ENCODE results near the gene EFCAB6.

Gene EFCAB6

GRCh38 chr22:43564859-43565258, 247.2 kb downstream of the EFCAB6 start:
- no peak for FAIRE-seq

- no peak for FAIRE-seq
Measured at GRCh38 chr22:43563571-43563970, 248.5 kb downstream of the EFCAB6 start.

GRCh38 chr22:43562843-43563242, 249.3 kb downstream of the EFCAB6 start:
- FAIRE-seq: no peak

DNA sequence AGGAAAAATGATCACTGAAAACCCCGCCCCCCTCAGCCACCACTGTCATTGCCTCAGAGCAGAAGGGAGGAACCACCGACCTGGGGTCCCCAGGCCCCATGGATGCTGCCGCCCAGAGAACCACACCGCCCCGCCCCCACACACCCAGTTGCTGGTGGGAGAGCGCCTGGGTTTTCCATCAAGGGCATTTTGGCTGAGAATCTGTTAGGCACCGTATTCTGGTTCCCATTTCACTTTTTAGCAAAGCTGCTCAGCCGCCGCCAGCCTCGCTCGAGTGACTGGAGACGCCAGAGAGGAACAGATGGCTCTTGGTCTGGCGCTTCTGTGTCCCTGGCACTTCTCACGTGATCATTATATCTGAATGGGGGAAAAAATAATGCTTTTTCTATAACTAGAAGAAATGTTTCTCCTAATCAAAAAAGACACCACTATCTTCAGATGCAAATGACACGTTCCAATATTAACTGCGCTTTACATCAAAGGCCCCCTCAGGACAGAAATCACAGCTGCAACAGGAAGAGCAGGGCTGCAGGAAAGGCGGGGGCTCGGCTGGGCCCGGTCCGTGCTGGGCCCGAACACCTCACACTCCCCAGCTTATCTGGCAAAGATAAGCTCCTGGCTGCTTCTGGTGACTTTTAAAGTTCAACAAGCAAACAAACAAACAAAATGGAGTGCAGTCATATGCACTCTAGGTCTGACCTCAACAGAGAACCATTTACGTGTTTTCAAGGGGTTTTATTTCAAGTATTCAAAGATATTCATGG, 250.5 kb downstream of the EFCAB6 start:
- no peak for FAIRE-seq

GRCh38 chr22:43560651-43561050, 251.5 kb downstream of the EFCAB6 start:
- FAIRE-seq: no peak

GRCh38 chr22:43555561-43556515, 256.3 kb downstream of the EFCAB6 start:
- FAIRE-seq: no peak

GRCh38 chr22:43554694-43555365, 257.3 kb downstream of the EFCAB6 start:
- no peak for FAIRE-seq

GRCh38 chr22:43554259-43554636, 257.9 kb downstream of the EFCAB6 start:
- no peak for FAIRE-seq

DNA sequence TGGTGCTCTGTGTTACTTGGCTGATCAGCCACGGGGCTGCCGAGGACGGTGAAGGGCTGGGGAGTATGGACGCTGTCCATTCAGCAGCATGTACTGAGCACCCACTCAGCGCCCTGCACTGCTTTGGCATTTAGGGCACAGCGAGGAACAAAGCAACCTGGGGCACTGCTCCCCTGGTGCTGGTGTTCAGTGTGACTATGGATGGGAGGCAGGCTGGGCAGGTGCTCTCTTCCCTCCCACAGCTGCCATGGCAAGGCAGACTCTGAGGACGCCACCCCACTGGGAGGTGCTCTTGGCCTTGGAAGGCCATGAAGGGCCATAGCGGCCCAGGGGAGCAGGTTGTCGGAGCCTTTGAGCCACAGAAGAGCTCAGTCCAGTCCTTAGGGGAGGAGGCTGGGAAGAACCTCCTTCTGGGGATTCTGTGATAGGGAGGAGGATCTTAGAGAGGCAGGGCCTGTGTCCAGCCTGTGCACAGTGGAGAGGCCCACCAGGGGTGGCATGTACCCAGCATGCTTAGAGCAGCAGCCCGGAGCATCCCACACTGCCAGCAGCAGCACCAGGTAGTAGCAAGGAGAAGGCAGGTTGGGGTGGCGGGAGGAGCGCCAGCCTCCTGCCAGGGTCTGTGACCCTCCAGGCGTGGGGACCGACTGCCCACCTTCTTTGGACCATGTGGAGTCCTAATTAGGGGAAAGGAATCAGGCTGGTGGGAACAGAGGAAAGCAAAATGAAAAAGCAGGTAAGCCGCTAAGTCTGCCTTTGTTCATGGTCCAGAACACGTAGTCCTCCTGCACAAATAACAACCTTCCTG, 258.4 kb downstream of the EFCAB6 start:
- no peak for FAIRE-seq

DNA sequence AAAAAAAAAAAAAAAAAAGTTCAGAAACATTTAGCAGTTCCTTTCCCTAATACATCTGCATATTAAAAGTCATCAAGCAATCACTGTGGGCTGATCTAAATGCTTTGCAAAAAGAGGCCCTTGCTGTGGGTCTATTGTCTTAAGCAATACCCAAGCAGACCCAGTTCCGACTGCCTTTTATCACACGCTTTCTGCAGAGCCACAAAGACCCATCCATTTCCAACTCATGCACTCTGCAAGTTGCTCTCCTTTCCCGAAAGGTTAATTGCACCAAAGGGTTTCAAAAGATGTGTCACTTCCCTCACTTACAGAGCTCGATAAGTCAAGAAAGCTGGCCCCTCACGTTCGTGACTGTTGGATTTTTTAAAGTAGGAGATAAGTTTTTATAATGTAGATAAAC, 261.4 kb downstream of the EFCAB6 start:
- FAIRE-seq: no peak

DNA sequence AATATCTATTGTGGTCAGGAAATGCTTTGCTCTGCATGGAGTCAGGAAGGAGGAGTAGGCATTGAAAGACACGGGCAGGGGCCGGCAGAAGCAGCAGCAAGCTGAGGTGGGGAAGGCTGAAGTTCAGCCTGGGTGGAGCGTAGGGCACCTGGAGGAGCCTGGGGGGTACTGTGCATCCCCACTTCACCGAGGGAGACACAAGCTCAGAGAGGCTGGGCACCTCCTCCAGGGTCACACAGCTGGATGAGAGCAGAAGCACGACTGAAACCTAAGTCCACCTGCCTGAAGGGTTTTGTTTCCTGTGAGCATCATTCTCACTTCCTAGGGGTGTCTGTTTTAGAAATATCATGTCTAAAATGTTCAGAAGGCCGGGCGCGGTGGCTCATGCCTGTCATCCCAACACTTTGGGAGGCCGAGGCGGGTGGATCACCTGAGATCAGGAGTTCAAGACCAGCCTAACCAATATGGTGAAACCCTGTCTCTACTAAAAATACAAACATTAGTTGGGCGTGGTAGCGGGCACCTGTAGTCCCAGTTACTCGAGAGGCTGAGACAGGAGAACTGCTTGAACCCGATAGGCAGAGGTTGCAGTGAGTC, 262.0 kb downstream of the EFCAB6 start:
- FAIRE-seq: no peak

DNA sequence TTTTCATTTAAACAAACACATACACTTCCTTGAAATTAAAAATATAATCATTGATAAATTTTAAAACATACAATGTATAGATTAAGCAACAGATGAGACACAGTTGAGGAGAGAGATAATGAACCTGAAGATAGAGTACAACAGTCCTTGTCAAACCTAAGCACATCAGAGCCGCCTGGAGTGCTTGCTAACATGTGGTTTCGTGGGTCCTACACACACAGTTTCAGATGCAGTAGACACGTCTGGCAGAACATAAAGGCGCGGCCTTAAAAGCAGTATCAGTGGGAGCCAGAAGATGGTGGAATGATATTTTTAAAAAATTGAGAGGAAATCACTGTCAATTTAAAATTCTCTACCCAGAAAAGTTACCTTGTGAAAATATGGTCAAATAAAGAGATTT, 265.9 kb downstream of the EFCAB6 start:
- no peak for FAIRE-seq

DNA sequence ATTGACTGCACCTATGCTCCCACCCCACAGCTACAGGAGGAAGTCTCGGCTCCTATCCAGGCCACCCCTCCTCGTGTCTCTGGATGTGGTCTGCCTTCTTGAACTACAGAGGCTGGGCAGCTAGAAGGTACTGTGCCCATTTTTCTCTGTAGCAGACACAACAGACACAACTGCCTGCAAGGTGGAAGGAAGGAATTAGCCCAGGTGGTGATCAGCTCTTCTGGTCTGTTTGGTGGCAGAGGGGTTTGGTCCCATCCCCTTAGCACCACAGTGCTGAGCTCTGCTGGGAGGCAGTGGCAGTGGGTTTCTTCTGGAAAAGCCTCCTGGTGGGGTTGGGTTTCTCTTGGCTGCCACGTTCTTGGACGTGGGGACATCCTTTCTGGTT, 267.8 kb downstream of the EFCAB6 start:
- no peak for FAIRE-seq

DNA sequence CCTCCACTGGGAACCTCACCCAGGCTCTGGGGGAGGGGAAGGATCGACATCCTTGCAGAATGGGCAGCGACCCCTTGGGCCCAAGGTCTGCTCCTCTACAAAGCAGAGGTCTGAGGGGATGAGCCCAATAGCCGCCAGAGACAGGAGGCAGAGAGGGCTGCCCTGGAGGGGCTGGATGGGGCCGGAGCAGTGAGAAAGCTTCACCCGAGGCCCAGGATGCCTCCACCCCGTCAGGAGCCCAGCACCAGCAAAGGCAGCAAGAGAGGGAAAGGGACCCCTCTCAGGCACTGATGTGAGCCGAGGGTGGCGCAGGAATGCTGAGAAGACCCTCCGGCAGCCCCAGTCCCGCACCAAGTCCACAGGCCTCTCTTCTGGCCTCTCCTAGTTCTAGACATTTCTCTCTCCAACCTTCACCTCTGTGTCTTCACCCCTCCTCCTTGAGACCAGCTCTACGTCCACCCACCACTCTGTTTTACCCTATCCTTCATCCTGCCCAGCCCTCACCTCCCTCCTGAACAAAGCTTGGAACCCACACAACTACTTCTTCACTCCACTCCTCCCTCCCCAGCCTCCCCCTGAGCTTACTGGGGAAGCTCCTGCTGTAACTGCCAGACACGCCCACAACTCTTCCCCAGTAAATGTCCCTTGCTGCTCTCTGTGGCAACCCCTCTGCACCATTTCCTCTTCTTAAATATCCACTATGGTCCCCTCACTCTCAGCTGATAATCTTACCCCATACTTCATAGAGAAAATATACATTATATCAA, 268.4 kb downstream of the EFCAB6 start:
- no peak for FAIRE-seq

GRCh38 chr22:43542681-43543521, 269.2 kb downstream of the EFCAB6 start:
- FAIRE-seq: no peak

GRCh38 chr22:43541462-43542407, 270.4 kb downstream of the EFCAB6 start:
- FAIRE-seq: no peak

DNA sequence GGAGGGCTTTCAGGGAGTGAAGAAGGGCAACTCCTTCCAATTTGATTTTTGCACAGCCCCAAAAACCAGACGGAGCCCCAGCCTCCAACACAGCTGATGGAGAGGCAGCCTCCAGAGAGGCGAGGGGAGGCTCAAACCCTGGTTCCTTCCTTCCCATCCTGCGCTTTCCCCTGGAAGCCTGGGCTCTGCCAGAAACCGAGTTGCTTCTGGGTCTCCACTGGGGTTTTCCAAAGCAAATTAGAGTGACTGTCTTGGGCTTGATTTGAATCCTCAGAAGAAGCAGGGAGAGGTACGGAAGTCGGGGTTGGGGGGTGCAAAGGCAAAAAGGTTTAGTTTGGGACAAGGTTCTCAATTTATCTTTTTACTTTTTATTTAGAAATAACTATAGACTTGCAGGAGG, 271.1 kb downstream of the EFCAB6 start:
- FAIRE-seq: no peak

DNA sequence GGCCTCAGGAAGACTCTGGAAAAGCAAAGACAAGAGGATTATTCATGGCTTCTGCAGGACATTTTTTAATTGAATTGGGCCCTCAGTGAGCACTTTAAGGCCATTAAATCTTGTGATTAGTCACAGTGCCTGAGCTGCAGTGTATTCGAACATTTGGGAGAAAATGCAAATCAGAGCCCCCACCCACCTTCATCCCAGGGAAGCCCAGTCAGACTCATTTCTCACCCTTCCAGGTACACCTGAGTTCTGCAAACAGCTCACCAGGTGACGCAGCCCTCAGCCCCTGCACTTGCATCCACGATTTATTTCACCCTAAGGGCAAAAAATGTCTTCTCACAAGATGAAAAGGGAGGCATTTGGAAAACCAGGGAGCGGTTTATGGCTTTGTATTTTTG, 271.6 kb downstream of the EFCAB6 start:
- FAIRE-seq: no peak
